Epithelial cell of proximal tubule (primary cell): ENCODE data around the gene RAB3IP. TPM values are rescaled to one million over a fixed set of nuclear protein-coding genes. Genes with fewer than 3 reads are reported as not detected.

Experiments used
- DNase-seq: peaks from one replicate; pipeline ENCODE4 v3.0.0-alpha.2; 2011; ENCODE audit warnings: low read depth
- H3K4me3 ChIP-seq: 2 replicates; pipeline ENCODE4 v1.5.1; 2011; ENCODE audit warnings: low read depth, mild to moderate bottlenecking, low read length
- total RNA-seq: library from RNA; depleted of rRNA; stranded (reverse); fragments of >200 nt; gene quantifications from 2 replicates; pipeline ENCODE4 v1.2.3, GENCODE V29; 2015
- TF ChIP-seq, protein P1 (sequence below): conservative IDR thresholded peaks from 2 replicates; pipeline ENCODE4 v1.5.1; 2012; ENCODE audit warnings: low read depth, mild to moderate bottlenecking, low read length

Gene RAB3IP
- total RNA-seq, 1 donor from 2014 or later = 62.6 TPM

DNA sequence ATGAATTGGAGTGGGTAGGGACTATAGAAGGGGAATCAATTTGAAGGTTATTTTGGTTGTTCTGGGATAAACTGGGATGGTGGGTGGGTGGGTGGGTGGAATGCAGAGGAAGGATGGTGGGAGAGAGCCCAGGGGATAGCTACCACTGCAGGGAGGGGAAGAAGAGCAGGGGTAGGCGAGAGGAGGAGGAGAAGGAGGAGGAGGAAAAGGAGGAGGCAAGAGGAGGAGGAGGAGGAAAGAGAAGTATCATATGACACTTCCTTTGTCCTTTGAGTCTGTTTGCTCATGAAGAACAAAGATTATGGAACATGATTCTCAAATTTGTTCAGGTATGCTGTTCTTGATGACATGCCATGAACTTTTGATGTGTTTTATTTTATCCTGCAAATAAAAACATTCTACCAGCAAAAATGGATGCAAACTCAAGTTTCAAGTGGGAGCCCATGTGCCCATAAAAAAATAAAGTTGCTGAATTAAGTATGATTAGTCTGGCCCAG is 35.5 kb upstream of the RAB3IP start:
- H3K4me3 ChIP-seq = no peak overlapping the region
- DNase-seq = no peak
- TF ChIP-seq, protein P1, sequence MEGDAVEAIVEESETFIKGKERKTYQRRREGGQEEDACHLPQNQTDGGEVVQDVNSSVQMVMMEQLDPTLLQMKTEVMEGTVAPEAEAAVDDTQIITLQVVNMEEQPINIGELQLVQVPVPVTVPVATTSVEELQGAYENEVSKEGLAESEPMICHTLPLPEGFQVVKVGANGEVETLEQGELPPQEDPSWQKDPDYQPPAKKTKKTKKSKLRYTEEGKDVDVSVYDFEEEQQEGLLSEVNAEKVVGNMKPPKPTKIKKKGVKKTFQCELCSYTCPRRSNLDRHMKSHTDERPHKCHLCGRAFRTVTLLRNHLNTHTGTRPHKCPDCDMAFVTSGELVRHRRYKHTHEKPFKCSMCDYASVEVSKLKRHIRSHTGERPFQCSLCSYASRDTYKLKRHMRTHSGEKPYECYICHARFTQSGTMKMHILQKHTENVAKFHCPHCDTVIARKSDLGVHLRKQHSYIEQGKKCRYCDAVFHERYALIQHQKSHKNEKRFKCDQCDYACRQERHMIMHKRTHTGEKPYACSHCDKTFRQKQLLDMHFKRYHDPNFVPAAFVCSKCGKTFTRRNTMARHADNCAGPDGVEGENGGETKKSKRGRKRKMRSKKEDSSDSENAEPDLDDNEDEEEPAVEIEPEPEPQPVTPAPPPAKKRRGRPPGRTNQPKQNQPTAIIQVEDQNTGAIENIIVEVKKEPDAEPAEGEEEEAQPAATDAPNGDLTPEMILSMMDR = no peak

DNA sequence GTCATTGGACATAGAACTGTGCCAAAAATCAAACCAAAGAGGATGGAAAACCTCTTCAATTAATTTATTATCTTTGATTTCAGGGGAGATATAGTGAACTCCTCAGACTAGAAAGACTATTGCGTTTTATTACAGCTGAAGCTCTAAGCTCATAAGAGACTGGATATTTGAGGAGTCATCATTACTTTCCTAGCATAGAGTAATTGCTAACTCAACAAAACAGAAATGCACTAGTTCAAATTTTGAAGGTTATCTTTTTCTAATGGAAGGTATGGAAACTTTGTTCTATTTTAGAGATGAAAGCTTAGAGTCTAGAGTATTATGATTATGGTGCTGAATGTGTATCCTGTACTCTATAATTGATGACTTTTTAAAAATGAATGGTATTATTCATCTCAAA is 34.3 kb upstream of the RAB3IP start:
- DNase-seq = no peak
- TF ChIP-seq, protein P1 = no peak
- no peak overlapping the region for H3K4me3 ChIP-seq

DNA sequence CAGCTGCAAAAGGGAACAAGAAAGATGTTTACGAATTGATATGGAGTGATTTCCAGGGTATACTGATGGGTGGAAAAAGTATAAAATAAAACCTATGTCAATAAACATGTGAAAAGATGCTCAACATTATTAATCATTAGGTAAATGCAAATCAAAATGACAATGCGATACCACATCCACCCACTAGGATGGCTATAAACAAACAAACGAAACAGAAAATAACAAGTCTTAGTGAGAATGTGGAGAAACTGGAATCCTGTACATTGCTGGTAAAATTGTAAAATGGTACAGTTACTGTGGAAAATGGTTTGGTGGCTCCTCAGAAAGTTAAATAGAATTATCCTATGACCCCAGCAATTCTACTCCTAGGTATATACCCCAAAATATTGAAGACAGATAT is 30.0 kb upstream of the RAB3IP start:
- no peak for DNase-seq
- TF ChIP-seq, protein P1 = peak; percentile 15
- H3K4me3 ChIP-seq = no peak overlapping the region

DNA sequence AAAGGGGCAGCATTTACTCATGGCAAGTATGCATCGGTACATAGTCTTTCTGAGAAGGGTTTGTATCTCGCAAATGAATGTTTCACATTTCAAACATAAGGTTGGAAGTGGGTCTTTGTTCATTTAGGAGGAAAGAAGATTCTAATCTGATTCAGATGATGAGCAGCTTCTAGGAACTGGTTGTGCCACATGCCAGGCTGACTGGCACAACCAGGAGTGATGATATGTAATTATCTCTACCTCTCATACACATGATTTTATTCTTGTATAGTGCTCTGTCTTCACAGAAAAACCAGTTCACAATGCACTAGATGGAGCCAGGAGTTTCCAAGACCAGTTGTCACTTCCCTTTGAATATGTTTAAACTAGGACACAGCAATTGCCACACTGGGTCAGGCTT is 25.8 kb upstream of the RAB3IP start:
- no peak overlapping the region for H3K4me3 ChIP-seq
- DNase-seq = no peak
- TF ChIP-seq, protein P1 = no peak

DNA sequence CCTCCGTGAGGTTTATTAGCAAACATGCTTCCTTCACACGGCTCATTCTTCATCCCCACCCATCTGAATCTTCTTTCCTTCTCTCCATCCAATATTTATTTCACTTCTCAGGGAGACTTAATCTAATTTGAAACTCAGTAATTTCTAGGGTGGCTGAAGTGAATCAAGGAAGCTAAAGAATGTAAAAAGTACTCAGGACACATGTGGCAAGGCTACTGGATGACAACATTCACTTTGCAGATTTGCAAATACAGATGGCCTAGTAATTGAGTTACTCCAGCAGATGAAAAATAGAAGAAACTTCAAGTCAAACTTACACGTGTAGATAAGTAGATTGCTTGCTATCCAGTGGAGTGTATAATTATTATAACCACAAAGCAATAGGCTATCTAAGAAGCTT is 24.1 kb upstream of the RAB3IP start:
- TF ChIP-seq, protein P1 = no peak
- no peak for DNase-seq
- H3K4me3 ChIP-seq = no peak overlapping the region

DNA sequence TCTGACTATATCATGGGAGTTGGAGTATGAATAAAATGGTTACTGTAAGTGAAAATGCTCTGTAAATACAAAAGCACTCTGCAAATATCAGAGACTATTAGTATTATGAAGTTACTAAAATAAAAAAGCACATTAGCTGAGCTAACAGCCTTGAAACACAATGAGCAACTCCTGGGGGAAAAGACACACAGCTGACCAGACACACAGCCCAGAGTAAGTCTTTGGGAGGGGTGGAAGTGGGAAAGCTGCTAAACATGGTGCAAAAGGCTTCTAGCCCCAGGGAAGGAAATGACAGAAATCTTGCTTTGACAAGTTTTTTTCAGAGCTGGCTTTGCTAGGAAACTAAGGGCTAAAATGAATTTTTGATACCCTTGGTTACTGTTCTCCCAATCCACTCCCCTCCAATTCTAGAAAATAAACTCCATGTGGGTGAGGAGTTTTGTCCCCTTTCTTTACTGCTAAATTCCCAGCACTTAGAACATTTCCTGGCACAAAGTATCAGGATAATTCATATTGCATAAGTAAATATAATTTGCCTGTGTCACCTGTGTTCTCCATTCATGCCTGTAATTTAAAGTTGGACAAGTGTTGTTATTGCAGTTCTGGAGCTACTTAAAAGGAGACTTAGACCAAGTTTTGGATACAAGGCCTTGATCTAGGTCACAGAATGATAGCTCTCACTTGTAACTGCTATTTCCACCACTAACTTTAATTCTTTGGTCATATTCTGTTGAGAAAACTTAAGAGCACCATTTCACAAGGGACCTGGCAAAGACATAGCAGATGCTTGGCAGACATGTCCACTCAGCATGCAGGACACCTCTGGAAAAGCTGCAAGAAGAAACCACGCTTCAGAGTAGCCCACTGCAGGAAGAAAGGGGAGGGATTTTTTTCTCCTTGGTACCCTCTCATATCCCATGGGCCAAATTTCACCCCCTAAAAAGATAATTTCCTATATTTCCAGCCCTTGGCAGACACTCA is 19.0 kb upstream of the RAB3IP start:
- TF ChIP-seq, protein P1 = no peak
- H3K4me3 ChIP-seq = no peak overlapping the region
- DNase-seq = no peak
